Endothelial cell of hepatic sinusoid (primary cell): ENCODE data around the gene DYNLT3.

Experiments used
- in situ Hi-C: cut with HindIII; loops from 2 replicates; pipeline ENCODE4 v1.10.0; 2017; ENCODE audit warnings: low sequenced_read_pairs

Gene DYNLT3, protein sequence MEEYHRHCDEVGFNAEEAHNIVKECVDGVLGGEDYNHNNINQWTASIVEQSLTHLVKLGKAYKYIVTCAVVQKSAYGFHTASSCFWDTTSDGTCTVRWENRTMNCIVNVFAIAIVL

GRCh38 chrX:37846934-37847732, at the start of gene DYNLT3:
Gene DYNLT3 (minus strand): TSS chrX:37847571. CDS start chrX:37847510, 61 bp downstream.
- in situ Hi-C loops, result no loop called here

- in situ Hi-C loops, result no loop called here
Observed at GRCh38 chrX:37896511-37896890, 49.1 kb upstream of the DYNLT3 start.

- in situ Hi-C loops, result no loop called here
Observed at GRCh38 chrX:37895795-37896510, 48.6 kb upstream of the DYNLT3 start.

DNA sequence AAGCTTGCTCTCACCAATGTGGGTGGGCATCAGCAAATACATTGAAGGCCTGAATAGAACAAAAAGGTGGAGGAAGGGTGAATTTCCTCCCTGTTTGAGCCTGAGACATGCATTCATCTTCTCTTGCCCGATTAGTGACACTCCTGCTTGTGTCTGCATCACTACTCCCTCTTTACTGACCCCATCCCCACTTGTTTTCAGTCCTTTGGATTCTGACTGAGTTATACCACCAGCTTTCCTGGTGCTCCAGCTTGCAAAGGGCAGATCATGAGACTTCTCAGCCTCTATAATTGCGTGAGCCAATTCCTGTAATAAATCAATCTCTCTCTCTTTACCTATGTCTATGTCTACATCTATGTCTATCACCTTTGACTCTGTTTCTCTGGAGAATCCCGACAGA, 47.4 kb upstream of the DYNLT3 start:
- in situ Hi-C loops, result no loop called here

GRCh38 chrX:37888010-37888409, 40.6 kb upstream of the DYNLT3 start:
- in situ Hi-C loops, result no loop called here

DNA sequence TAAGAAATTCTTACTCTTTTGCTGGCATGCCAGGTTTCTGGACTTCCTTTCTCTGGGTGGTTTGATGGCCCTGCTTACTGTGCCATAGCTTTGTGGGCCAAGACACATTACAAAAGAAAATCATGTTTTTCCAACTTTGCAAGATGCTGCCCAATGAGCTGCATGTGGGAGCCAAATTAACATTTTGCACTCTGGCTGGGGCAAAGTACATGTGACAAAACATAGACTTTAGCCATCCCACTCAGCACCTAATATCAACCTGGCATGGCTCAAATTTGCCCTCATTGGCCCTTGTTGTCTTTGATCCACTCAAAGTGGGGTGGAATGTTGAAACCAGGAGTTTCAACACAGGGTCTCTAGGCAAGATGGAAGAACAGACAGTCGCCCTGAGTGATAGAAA, 40.0 kb upstream of the DYNLT3 start:
- in situ Hi-C loops, result no loop called here

DNA sequence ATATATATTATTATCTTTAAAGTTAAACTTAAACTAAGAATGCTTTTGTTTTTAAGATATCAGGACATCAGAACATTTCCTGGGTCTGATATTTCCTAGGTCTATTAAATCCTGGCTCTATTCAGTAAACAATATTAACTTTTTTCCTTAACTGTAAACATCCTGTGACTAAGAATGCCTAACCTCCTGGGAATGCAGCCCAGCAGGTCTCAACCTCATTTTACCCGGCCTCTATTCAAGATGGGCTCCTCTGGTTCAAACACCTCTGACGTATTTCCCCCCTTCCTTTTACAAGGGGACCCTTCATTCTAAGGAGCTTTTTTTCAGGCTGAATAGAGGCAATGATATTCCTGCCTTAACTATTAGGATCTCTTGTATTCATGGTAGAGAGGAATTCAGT, 35.8 kb upstream of the DYNLT3 start:
- in situ Hi-C loops, result no loop called here

DNA sequence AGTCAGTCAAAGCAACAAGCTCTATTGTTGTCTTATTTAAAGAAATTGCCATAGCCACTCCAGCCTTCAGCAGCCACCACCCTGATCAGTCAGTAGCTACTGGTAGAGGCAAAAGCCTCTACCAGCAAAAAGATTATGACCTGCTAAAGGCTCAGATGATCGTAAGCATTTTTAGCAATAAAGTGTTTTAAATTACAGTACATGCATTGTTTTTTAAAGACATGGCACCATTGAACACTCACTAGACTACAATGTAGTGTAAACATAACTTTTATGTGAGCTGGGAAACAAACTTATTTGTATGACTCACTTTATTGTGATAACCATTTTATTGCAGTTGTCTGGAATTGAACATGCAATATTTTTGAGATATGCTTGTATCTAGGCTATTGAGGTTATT, 32.3 kb upstream of the DYNLT3 start:
- in situ Hi-C loops, result no loop called here

- in situ Hi-C loops, result no loop called here
Observed at GRCh38 chrX:37876716-37877115, 29.3 kb upstream of the DYNLT3 start.

DNA sequence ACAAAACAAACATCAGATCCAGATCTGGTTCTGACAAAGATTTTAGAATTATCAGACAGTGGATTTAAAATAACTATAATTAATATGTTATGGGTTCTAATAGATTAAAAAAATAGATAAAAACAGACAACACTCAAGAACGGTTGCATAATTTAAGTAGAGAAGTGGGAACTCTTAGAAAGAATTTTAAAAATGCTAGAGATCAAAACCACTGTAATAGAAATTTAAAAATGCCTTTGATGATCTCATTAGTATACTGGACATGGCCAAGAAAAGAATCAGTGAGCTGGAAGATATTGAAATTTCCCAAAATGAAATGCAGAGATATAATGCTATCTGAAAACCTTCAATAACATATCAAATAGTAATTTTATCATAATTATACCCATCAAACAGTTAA, 28.3 kb upstream of the DYNLT3 start:
- in situ Hi-C loops, result no loop called here

GRCh38 chrX:37873220-37873619, 25.8 kb upstream of the DYNLT3 start:
- in situ Hi-C loops, result loop anchor here (5.0 kb wide), 1 partner anchor 49 kb away; no protein-coding TSS in a partner anchor

GRCh38 chrX:37872303-37872655, 24.9 kb upstream of the DYNLT3 start:
- in situ Hi-C loops, result loop anchor here (5.0 kb wide), 1 partner anchor 50 kb away; no protein-coding TSS in a partner anchor

GRCh38 chrX:37871626-37872302, 24.4 kb upstream of the DYNLT3 start:
- in situ Hi-C loops, result loop anchor here (5.0 kb wide), 1 partner anchor 51 kb away; no protein-coding TSS in a partner anchor

GRCh38 chrX:37867536-37868153, 20.3 kb upstream of the DYNLT3 start:
- in situ Hi-C loops, result no loop called here

GRCh38 chrX:37863728-37864127, 16.4 kb upstream of the DYNLT3 start:
- in situ Hi-C loops, result no loop called here

DNA sequence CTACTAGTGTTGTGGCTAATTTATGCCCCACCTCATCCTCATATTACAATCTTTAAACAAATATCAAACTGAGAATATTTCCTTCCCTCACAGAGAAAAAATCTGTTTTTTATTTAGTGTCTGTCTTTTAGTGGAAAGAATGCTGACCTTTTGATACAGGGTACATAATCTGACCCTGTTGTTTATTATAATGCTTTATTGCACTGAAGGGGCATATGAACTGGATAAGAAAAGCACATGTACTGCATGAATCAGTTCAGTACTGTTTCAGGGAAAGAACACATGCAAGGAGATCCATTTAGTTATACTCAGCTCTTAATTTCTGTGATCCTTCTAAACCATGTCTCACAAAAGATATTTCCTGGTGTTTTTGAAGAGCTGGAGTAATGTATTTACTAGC, 15.5 kb upstream of the DYNLT3 start:
- in situ Hi-C loops, result no loop called here

GRCh38 chrX:37860721-37861120, 13.3 kb upstream of the DYNLT3 start:
- in situ Hi-C loops, result no loop called here

DNA sequence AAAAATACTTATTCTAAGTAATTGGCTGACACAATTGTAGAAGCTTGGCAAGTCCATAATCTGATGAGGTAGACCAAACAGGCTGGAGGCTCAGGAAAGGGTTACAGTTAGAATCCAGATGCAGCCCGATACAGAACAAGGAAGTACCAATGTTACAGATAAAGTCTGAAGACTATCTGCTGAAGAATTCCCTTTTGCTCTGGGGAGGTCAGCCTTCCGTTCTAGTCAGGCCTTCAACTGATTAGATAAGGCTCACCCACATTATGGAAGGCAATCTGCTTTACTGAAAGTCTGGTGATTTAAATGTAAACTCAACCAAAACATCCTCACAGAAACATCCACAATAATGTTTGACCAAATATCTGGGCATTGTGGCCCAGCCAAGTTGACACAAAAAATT, 7.4 kb upstream of the DYNLT3 start:
- in situ Hi-C loops, result no loop called here

- in situ Hi-C loops, result no loop called here
Observed at GRCh38 chrX:37854148-37854547, 6.8 kb upstream of the DYNLT3 start.

GRCh38 chrX:37847733-37848197, 394 bp upstream of the DYNLT3 start:
- in situ Hi-C loops, result no loop called here

- in situ Hi-C loops, result no loop called here
Observed at GRCh38 chrX:37846558-37846933, 825 bp downstream of the DYNLT3 start.
